K562 (cell line): ENCODE results near the gene RELL2. TPM values are rescaled to one million over a fixed set of nuclear protein-coding genes. Genes with fewer than 3 reads are reported as not detected.
A peak's percentile ranks its signal among the peaks of the same experiment; 100 is the strongest.

ENCODE experiments used
- ARID1B ChIP-seq: fragments of 450-650 bp; IDR thresholded peaks from 2 replicates; pipeline ENCODE4 v1.6.1; 2016; ENCODE audit warnings: antibody characterized with exemption, mild to moderate bottlenecking, inconsistent platforms
- CCNT2 ChIP-seq: IDR thresholded peaks from 2 replicates; pipeline ENCODE4 v1.6.1; 2011; ENCODE audit warnings: borderline replicate concordance, low read depth, mild to moderate bottlenecking, moderate library complexity, mixed read lengths, low read length; ENCODE audit not compliant: insufficient read length; ENCODE audit errors: extremely low read depth
- CEBPG ChIP-seq, 3 experiments: fragments of 200-800 bp in 1 of 3; sonication (Bioruptor generic) in 1 of 3; sonication (generic) in 1 of 3; formaldehyde crosslinking in 1 of 3; IDR thresholded peaks in 2 of 3; conservative IDR thresholded peaks in 1 of 3; 2 replicates each; pipeline versions ENCODE4 v1.6.1 to v1.8.0; 2016 to 2022; ENCODE audit warnings: missing compliant biosample characterization in 2 of 3, missing genetic modification characterization in 2 of 3, mild to moderate bottlenecking in 1 of 3, missing genetic modification reagents in 1 of 3
- DDX20 ChIP-seq: fragments of 450-650 bp; IDR thresholded peaks from 2 replicates; pipeline ENCODE4 v1.6.1; 2016; ENCODE audit warnings: missing genetic modification characterization, low read depth, mild to moderate bottlenecking, missing compliant biosample characterization, moderate library complexity
- HDAC6 ChIP-seq: IDR thresholded peaks from 2 replicates; pipeline ENCODE4 v1.6.1; 2012; ENCODE audit warnings: low read depth, mild to moderate bottlenecking, control low read depth, inconsistent platforms, low read length, moderate library complexity
- HDAC8 ChIP-seq: fragments of 450-650 bp; IDR thresholded peaks from 2 replicates; pipeline ENCODE4 v1.6.1; 2016; ENCODE audit warnings: mild to moderate bottlenecking, missing genetic modification characterization, moderate library complexity, missing compliant biosample characterization
- HNRNPL ChIP-seq: fragments of 200-400 bp; formaldehyde crosslinking; IDR thresholded peaks from 2 replicates; pipeline ENCODE4 v1.6.1; 2017; ENCODE audit warnings: low read depth, mild to moderate bottlenecking, low read length
- MAZ ChIP-seq, 2 experiments: fragments of 450-650 bp in 1 of 2; sonication (generic) in 1 of 2; formaldehyde crosslinking; IDR thresholded peaks in 1 of 2; conservative IDR thresholded peaks in 1 of 2; 2 replicates each; pipeline versions ENCODE4 v1.4.0 to v1.5.0; 2020; ENCODE audit warnings: mild to moderate bottlenecking in 1 of 2, missing genetic modification reagents in 1 of 2
- MCM2 ChIP-seq: fragments of 450-650 bp; IDR thresholded peaks from 2 replicates; pipeline ENCODE4 v1.6.1; 2017; ENCODE audit warnings: low read depth, mild to moderate bottlenecking
- MEIS2 ChIP-seq: fragments of 450-650 bp; IDR thresholded peaks from 2 replicates; pipeline ENCODE4 v1.6.1; 2014; ENCODE audit warnings: mild to moderate bottlenecking; ENCODE audit not compliant: partially characterized antibody
- MNT ChIP-seq, 2 experiments: fragments of 450-650 bp; conservative IDR thresholded peaks; 2 replicates each; pipeline ENCODE4 v1.6.1; 2017; ENCODE audit warnings: mild to moderate bottlenecking in 2 of 2, moderate library complexity in 2 of 2
- NELFE ChIP-seq: IDR thresholded peaks from 2 replicates; pipeline ENCODE4 v1.6.1; 2011; ENCODE audit warnings: mild to moderate bottlenecking; ENCODE audit not compliant: insufficient read depth, insufficient read length
- NEUROD1 ChIP-seq: fragments of 150-350 bp; IDR thresholded peaks from 2 replicates; pipeline ENCODE4 v1.6.1; 2014; ENCODE audit warnings: borderline replicate concordance, low read length, low read depth; ENCODE audit not compliant: partially characterized antibody
- NFIX ChIP-seq: fragments of 250-450 bp; sonication (Bioruptor Pico); IDR thresholded peaks from 2 replicates; pipeline ENCODE4 v1.4.0; 2020; ENCODE audit warnings: low read depth, mild to moderate bottlenecking, moderate library complexity
- TFAP4 ChIP-seq: sonication (generic); formaldehyde crosslinking; IDR thresholded peaks from 2 replicates; pipeline ENCODE4 v1.8.0; 2022; ENCODE audit warnings: missing genetic modification reagents, mild to moderate bottlenecking, moderate library complexity, borderline replicate concordance
- USF2 ChIP-seq: sonication (generic); formaldehyde crosslinking; IDR thresholded peaks from 2 replicates; pipeline ENCODE4 v1.5.0; 2020; ENCODE audit warnings: missing genetic modification reagents
- ZMIZ1 ChIP-seq, 2 experiments: fragments of 150-350 bp in 1 of 2; IDR thresholded peaks; 2 replicates each; pipeline ENCODE4 v1.6.1; 2012 to 2016; ENCODE audit warnings: low read depth in 2 of 2, low read length in 2 of 2, mild to moderate bottlenecking in 1 of 2, moderate library complexity in 1 of 2
- ZNF121 ChIP-seq: sonication (generic); formaldehyde crosslinking; conservative IDR thresholded peaks from 2 replicates; pipeline ENCODE4 v1.8.0; 2022; ENCODE audit warnings: missing genetic modification reagents
- ZNF3 ChIP-seq: fragments of 250-450 bp; sonication (Bioruptor Pico); IDR thresholded peaks from 2 replicates; pipeline ENCODE4 v1.5.0; 2021; ENCODE audit warnings: mild to moderate bottlenecking, moderate library complexity
- polyA plus RNA-seq, 8 experiments: library from polyadenylated mRNA; depleted of rRNA in 4 of 8; stranded (reverse) in 5 of 8; unstranded in 3 of 8; fragments of >200 nt; fragmentation: Nextera tagmentation in 2 of 8; fragmentation: Illumina TruSeq in 1 of 8; extraction: Ambion mirVana in 2 of 8; extraction: Trizol in 1 of 8; gene quantifications; 2 replicates each; pipeline versions ENCODE4 v1.2.1 to v1.2.3, GENCODE V29; 2011 to 2014; ENCODE audit warnings: inconsistent platforms in 1 of 8, missing spikeins in 1 of 8
- total RNA-seq, 7 experiments: library from RNA; depleted of rRNA in 6 of 7; stranded (reverse); fragments of >200 nt in 6 of 7; fragmentation: Illumina TruSeq in 2 of 7; extraction: Trizol in 2 of 7; gene quantifications; 2 replicates each; pipeline versions ENCODE4 v1.2.1 to v1.2.3, GENCODE V29; 2011 to 2021; ENCODE audit warnings: low replicate concordance in 1 of 7

RELL2 gene
- total and polyA plus RNA-seq, 9 of the 15 experiments (the other 6 are each of a cell fraction or from before 2014, with no cell fraction given): 0.06 to 36.0 (median 14.3) TPM

GRCh38 chr5:141633871-141634561 is 2.8 kb upstream of the RELL2 start (continued):
- 0 out of 4 replicates have a peak, but pooled peaks of 1 of the 2 experiments have one; percentile 15 for TF ChIP-seq MAZ (CRISPR knock-in tag; conservative IDR thresholded peaks at IDR 0.05 in 1 of 2, IDR thresholded peaks at IDR 0.05 in 1 of 2)
- no peak for TF ChIP-seq HNRNPL
- TF ChIP-seq TFAP4 (CRISPR knock-in tag): no peak
- no peak for TF ChIP-seq USF2 (CRISPR knock-in tag)
- peak; percentile 84 for TF ChIP-seq ZNF3
- no peak for TF ChIP-seq HDAC8
- TF ChIP-seq MEIS2: no peak
- TF ChIP-seq NEUROD1: no peak
- no peak for TF ChIP-seq CEBPG (CRISPR knock-in tag; IDR thresholded peaks at IDR 0.05)
- TF ChIP-seq CEBPG (tag; conservative IDR thresholded peaks at IDR 0.05 in 1 of 2, IDR thresholded peaks at IDR 0.05 in 1 of 2): no peak
- TF ChIP-seq NFIX: no peak
- no peak for TF ChIP-seq NELFE
- TF ChIP-seq HDAC6: no peak
- TF ChIP-seq CCNT2: no peak
- TF ChIP-seq MCM2: no peak
- 0 out of 4 replicates have a peak, but pooled peaks of 1 of the 2 experiments have one; percentile 24 for TF ChIP-seq MNT (conservative IDR thresholded peaks at IDR 0.05)
- TF ChIP-seq DDX20 (tag): no peak
- peak; percentile 46; the same call in 1 of the 2 replicates for TF ChIP-seq ARID1B
- TF ChIP-seq ZMIZ1 (IDR thresholded peaks at IDR 0.05; ENCODE audit: low read depth in 2 of 2, low read length in 2 of 2): no peak
- TF ChIP-seq ZNF121 (CRISPR knock-in tag): peak; percentile 99
